HepG2 (cell line): ENCODE results near the gene TTC8. TPM values are rescaled to one million over a fixed set of nuclear protein-coding genes. Genes with fewer than 3 reads are reported as not detected.

Experiments
- ARNT2 ChIP-seq: sonication (generic); formaldehyde crosslinking; IDR thresholded peaks from 2 replicates; pipeline ENCODE4 v1.8.0; 2022; ENCODE audit warnings: mild to moderate bottlenecking, low read depth, missing genetic modification reagents, moderate library complexity
- BCL6 ChIP-seq: IDR thresholded peaks from 2 replicates; pipeline ENCODE4 v1.6.1; 2016; ENCODE audit warnings: missing genetic modification reagents, missing compliant biosample characterization
- MAF1 ChIP-seq: sonication (generic); formaldehyde crosslinking; IDR thresholded peaks from 2 replicates; pipeline ENCODE4 v1.5.0; 2020; ENCODE audit warnings: missing genetic modification reagents, borderline replicate concordance
- RAD21 ChIP-seq: fragments of 450-650 bp; formaldehyde crosslinking; IDR thresholded peaks from 2 replicates; pipeline ENCODE4 v1.5.0; 2020; ENCODE audit warnings: mild to moderate bottlenecking
- SP5 ChIP-seq: IDR thresholded peaks from 2 replicates; pipeline ENCODE4 v1.6.1; 2016; ENCODE audit warnings: low read depth, borderline replicate concordance
- USF2 ChIP-seq, 2 experiments: sonication (generic) in 1 of 2; formaldehyde crosslinking in 1 of 2; IDR thresholded peaks; 2 replicates each; pipeline versions ENCODE4 v1.5.1 to v1.6.1; 2011 to 2020; ENCODE audit warnings: borderline replicate concordance in 1 of 2, low read depth in 1 of 2, low read length in 1 of 2, mild to moderate bottlenecking in 1 of 2, missing genetic modification reagents in 1 of 2, moderate library complexity in 1 of 2
- ZNF574 ChIP-seq: sonication (generic); formaldehyde crosslinking; IDR thresholded peaks from 2 replicates; pipeline ENCODE4 v1.4.0; 2020; ENCODE audit warnings: missing genetic modification reagents
- ZNF687 ChIP-seq: sonication (generic); formaldehyde crosslinking; IDR thresholded peaks from 2 replicates; pipeline ENCODE4 v1.5.1; 2020; ENCODE audit warnings: mild to moderate bottlenecking, missing genetic modification reagents, moderate library complexity
- ZNF776 ChIP-seq: sonication (generic); formaldehyde crosslinking; IDR thresholded peaks from 2 replicates; pipeline ENCODE4 v1.4.0; 2020; ENCODE audit warnings: mild to moderate bottlenecking, missing genetic modification reagents
- ZNF800 ChIP-seq: sonication (generic); formaldehyde crosslinking; IDR thresholded peaks from 2 replicates; pipeline ENCODE4 v1.4.0; 2020; ENCODE audit warnings: missing genetic modification reagents
- ZNF891 ChIP-seq: sonication (generic); formaldehyde crosslinking; IDR thresholded peaks from 2 replicates; pipeline ENCODE4 v1.5.0; 2020; ENCODE audit warnings: mild to moderate bottlenecking, missing genetic modification reagents
- polyA plus RNA-seq, 8 experiments: library from polyadenylated mRNA; depleted of rRNA in 3 of 8; stranded (reverse) in 7 of 8; unstranded in 1 of 8; fragments of >200 nt; fragmentation: Illumina TruSeq in 4 of 8; extraction: Trizol in 4 of 8; gene quantifications; 2 replicates each; pipeline versions ENCODE4 v1.2.1 to v1.2.3, GENCODE V29; 2011 to 2016; ENCODE audit warnings: low read depth in 4 of 8, missing spikeins in 1 of 8, mixed read lengths in 1 of 8; ENCODE audit not compliant: insufficient read depth in 1 of 8
- total RNA-seq, 5 experiments: library from RNA; depleted of rRNA; stranded (reverse); fragments of >200 nt; fragmentation: Illumina TruSeq; extraction: Trizol; gene quantifications; 2 replicates each; pipeline ENCODE4 v1.2.3, GENCODE V29; 2016; ENCODE audit warnings: low read depth in 1 of 5
- TF ChIP-seq, protein P1 (sequence below): sonication (generic); formaldehyde crosslinking; IDR thresholded peaks from 2 replicates; pipeline ENCODE4; 2020; ENCODE audit warnings: missing genetic modification reagents, mild to moderate bottlenecking, borderline replicate concordance

The TTC8 gene
- total and polyA plus RNA-seq, 2 of the 13 experiments (the other 11 are each of a cell fraction or from before 2014, with no cell fraction given) = 13.8 to 15.2 TPM

DNA sequence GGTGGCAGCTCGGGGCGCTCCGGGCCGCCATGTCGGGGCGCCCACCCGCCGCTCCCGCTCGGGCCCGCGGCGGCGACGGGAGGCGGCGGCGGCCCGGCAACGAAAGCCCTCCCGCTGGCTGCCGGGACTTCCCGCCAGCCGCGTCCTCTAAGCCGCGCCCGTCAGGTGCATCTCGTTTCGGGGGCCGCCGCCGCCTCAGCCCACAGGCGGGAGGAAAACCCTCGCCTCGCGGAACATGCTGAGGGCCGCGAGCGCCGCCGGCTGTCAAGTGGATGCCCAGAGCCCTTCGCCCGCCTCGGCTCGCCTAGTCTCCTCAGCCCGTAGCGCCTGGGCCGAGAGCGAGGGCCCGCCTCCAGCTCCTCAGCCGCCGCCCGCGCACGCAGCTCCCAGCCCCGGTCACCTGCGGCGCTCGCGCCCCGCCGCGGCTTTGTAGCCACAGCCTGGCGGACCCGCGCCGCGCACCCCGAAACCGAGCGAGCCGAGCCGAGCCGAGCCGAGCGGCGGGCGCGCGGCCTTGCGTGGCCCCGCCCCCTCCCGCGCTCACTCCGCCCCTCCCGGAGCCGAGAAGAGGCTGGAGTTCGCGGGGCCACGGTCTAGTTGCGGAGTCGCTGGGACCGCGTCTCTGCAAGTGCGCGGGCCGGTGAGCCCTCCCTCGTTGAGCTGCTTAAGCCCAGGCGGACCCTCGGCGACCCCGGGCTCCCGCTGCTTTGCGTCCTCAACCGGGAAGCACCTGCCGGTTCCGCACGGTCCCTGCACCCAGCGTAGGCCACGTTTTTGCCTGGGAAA, 31.8 kb upstream of the TTC8 start, which contains the start of gene EML5 (continued):
- TF ChIP-seq SP5 (CRISPR knock-in tag) = peak; percentile 16; the same call in 1 of the 2 replicates
- TF ChIP-seq USF2 (IDR thresholded peaks at IDR 0.05; ENCODE audit: low read depth, low read length) = no peak
- peak; percentile 19; the same call in 1 of the 2 replicates for TF ChIP-seq USF2 (CRISPR knock-in tag; IDR thresholded peaks at IDR 0.05; ENCODE audit: borderline replicate concordance)
- peak; percentile 71 for TF ChIP-seq RAD21 (CRISPR knock-in tag)
- TF ChIP-seq ZNF800 (CRISPR knock-in tag) = peak; percentile 51; the same call in 1 of the 2 replicates
- TF ChIP-seq, protein P1, sequence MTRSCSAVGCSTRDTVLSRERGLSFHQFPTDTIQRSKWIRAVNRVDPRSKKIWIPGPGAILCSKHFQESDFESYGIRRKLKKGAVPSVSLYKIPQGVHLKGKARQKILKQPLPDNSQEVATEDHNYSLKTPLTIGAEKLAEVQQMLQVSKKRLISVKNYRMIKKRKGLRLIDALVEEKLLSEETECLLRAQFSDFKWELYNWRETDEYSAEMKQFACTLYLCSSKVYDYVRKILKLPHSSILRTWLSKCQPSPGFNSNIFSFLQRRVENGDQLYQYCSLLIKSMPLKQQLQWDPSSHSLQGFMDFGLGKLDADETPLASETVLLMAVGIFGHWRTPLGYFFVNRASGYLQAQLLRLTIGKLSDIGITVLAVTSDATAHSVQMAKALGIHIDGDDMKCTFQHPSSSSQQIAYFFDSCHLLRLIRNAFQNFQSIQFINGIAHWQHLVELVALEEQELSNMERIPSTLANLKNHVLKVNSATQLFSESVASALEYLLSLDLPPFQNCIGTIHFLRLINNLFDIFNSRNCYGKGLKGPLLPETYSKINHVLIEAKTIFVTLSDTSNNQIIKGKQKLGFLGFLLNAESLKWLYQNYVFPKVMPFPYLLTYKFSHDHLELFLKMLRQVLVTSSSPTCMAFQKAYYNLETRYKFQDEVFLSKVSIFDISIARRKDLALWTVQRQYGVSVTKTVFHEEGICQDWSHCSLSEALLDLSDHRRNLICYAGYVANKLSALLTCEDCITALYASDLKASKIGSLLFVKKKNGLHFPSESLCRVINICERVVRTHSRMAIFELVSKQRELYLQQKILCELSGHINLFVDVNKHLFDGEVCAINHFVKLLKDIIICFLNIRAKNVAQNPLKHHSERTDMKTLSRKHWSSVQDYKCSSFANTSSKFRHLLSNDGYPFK (CRISPR knock-in tag) = no peak
- peak; percentile 66; the same call in 1 of the 2 replicates for TF ChIP-seq ZNF776
- peak; percentile 53; the same call in 1 of the 2 replicates for TF ChIP-seq BCL6 (CRISPR knock-in tag)
- peak; percentile 65 for TF ChIP-seq ZNF687 (CRISPR knock-in tag)
- TF ChIP-seq MAF1 (CRISPR knock-in tag) = no peak
- peak; percentile 72 for TF ChIP-seq ZNF574 (CRISPR knock-in tag)
- TF ChIP-seq ARNT2 (CRISPR knock-in tag) = peak; percentile 31; the same call in 1 of the 2 replicates
- 0 out of 2 replicates have a peak, but pooled peaks have one; percentile 59 for TF ChIP-seq ZNF891 (CRISPR knock-in tag)
